Measurements from ENCODE around the gene GATD1.

The GATD1 gene

GRCh38 chr11:749731-750130 lies 27.6 kb downstream of the GATD1 start:
- DNase-seq (ENCODE audit: low read depth, low spot score): no peak

GRCh38 chr11:748007-748359 lies 29.3 kb downstream of the GATD1 start:
- peak overlapping the region; percentile 78 for H3K4me3 ChIP-seq (ENCODE audit: low read depth, low read length)
- ChIA-PET POLR2A (interaction anchor here (0.7 to 1.4 kb wide), 4 partner anchors 13 to 52 kb away, joined by 3 read pairs; partner anchors contain the start of gene TMEM80), CTCF (interaction anchor here (1.1 to 4.9 kb wide), 10 partner anchors 10 to 193 kb away, joined by 3 to 32 read pairs (median 4); partner anchors contain the start of gene EPS8L2)
- DNase-seq (ENCODE audit: low read depth, low spot score): no peak
- TF ChIP-seq CTCF (IDR thresholded peaks at IDR 0.05; ENCODE audit: insufficient read depth, low read length, missing control alignments): no peak

More at GRCh38 chr11:749731-750130, 27.6 kb downstream of the GATD1 start:
- H3K4me3 ChIP-seq (ENCODE audit: low read depth, low read length): no peak overlapping the region; the same call in 1 of the 2 replicates
- ChIA-PET CTCF (interaction anchor here (1.2 to 4.9 kb wide), 4 partner anchors 22 to 231 kb away, joined by 3 to 32 read pairs (median 6); partner anchors contain the start of gene GATD1), POLR2A (no interaction called here)
- no peak for TF ChIP-seq CTCF (IDR thresholded peaks at IDR 0.05; ENCODE audit: insufficient read depth, low read length, missing control alignments)

- peak; percentile 34 for TF ChIP-seq CTCF (IDR thresholded peaks at IDR 0.05; ENCODE audit: insufficient read depth, low read length, missing control alignments)
- DNase-seq (ENCODE audit: low read depth, low spot score): no peak
- CTCF ChIA-PET: interaction anchor here (1.1 to 4.9 kb wide), 10 partner anchors 11 to 192 kb away, joined by 3 to 32 read pairs (median 4); partner anchors contain the start of gene EPS8L2
- POLR2A ChIA-PET: interaction anchor here (1.0 to 1.4 kb wide), 5 partner anchors 14 to 52 kb away, joined by 3 read pairs; partner anchors contain the start of gene TMEM80
- peak within 1 kb of the TSS; percentile 78 for H3K4me3 ChIP-seq (ENCODE audit: low read depth, low read length)
Observed at GRCh38 chr11:747158-748006, 29.9 kb downstream of the GATD1 start, which contains the start of gene TALDO1. TALDO1 (plus strand) TSS chr11:747464; CDS start chr11:747482, 18 bp downstream.

GRCh38 chr11:746289-747157 lies 30.8 kb downstream of the GATD1 start:
- CTCF ChIA-PET: interaction anchor here (1.4 to 4.9 kb wide), 4 partner anchors 12 to 68 kb away, joined by 3 to 32 read pairs (median 12); no protein-coding TSS in a partner anchor
- POLR2A ChIA-PET: interaction anchor here (0.7 to 1.2 kb wide), 4 partner anchors 9 to 49 kb away, joined by 3 read pairs; no protein-coding TSS in a partner anchor
- no peak for TF ChIP-seq CTCF (IDR thresholded peaks at IDR 0.05; ENCODE audit: insufficient read depth, low read length, missing control alignments)
- no peak for DNase-seq (ENCODE audit: low read depth, low spot score)
- peak overlapping the region; percentile 78 for H3K4me3 ChIP-seq (ENCODE audit: low read depth, low read length)

- no peak overlapping the region for H3K4me3 ChIP-seq (ENCODE audit: low read depth, low read length)
- POLR2A ChIA-PET: no interaction called here
- TF ChIP-seq CTCF (IDR thresholded peaks at IDR 0.05; ENCODE audit: insufficient read depth, low read length, missing control alignments): no peak
- no peak for DNase-seq (ENCODE audit: low read depth, low spot score)
- CTCF ChIA-PET: interaction anchor here (4.9 kb wide), 1 partner anchor 18 kb away, joined by 32 read pairs; no protein-coding TSS in a partner anchor
Observed at GRCh38 chr11:745428-745827, 31.9 kb downstream of the GATD1 start.
